IMR-90 (cell line): Measurements from ENCODE around the gene GPC6. TPM values are rescaled to one million over a fixed set of nuclear protein-coding genes. Genes with fewer than 3 reads are reported as not detected.

Experiments used
- ATAC-seq: fragments of 200-7000 bp; cut with Tn5 transposase; 2 replicates; pipeline ENCODE4 v1.9.1; 2020; ENCODE audit warnings: low read depth, mild to moderate bottlenecking, moderate library complexity
- BruUV-seq: library from RNA; stranded (reverse); fragments of 400-500 nt; replicated peaks from 2 replicates; lab custom pipeline; 2021; lab: Mats Ljungman, UMichigan
- CTCF ChIA-PET: fragments of 300-600 bp; formaldehyde crosslinking; extraction: SDS; loops from one replicate; lab custom pipeline; 2021; ENCODE audit warnings: antibody characterized with exemption; lab: Yijun Ruan, JAX
- POLR2A ChIA-PET: fragments of 300-600 bp; sonication (Branson Sonifier 250); formaldehyde crosslinking; loops from one replicate; lab custom pipeline; 2022; ENCODE audit warnings: antibody characterized with exemption; ENCODE audit not compliant: unreplicated experiment; lab: Charles Lee
- DNase-seq: peaks from one replicate; pipeline ENCODE4 v3.0.0; 2013
- H2AFZ ChIP-seq: replicated peaks from 2 replicates; pipeline ENCODE3; 2013; ENCODE audit warnings: low read length, mild to moderate bottlenecking; ENCODE audit not compliant: poor library complexity
- H2AK5ac ChIP-seq: 2 replicates; pipeline ENCODE4 v1.6.1; 2013; ENCODE audit warnings: low read depth, low read length, inconsistent platforms
- H2AK9ac ChIP-seq: replicated peaks from 2 replicates; pipeline ENCODE3; 2013; ENCODE audit warnings: mild to moderate bottlenecking, low read depth, low read length, moderate library complexity; ENCODE audit not compliant: poor library complexity
- H2BK120ac ChIP-seq: 2 replicates; pipeline ENCODE4 v1.6.1; 2013; ENCODE audit warnings: low read depth, low read length, inconsistent platforms
- H2BK15ac ChIP-seq: 3 replicates; pipeline ENCODE4 v1.6.1; 2013; ENCODE audit warnings: low read depth, low read length, inconsistent platforms
- H2BK20ac ChIP-seq: 2 replicates; pipeline ENCODE4 v1.6.1; 2013; ENCODE audit warnings: low read depth, mild to moderate bottlenecking, inconsistent platforms, low read length, moderate library complexity
- H2BK5ac ChIP-seq: 2 replicates; pipeline ENCODE4 v1.6.1; 2013; ENCODE audit warnings: mild to moderate bottlenecking, low read depth, low read length, inconsistent platforms; ENCODE audit not compliant: poor library complexity, severe bottlenecking
- H3K14ac ChIP-seq: replicated peaks from 2 replicates; pipeline ENCODE4 v1.6.1; 2013; ENCODE audit warnings: low read depth, low read length, inconsistent platforms
- H3K18ac ChIP-seq: 2 replicates; pipeline ENCODE4 v1.6.1; 2013; ENCODE audit warnings: low read depth, low read length, control low read depth
- H3K23ac ChIP-seq: 2 replicates; pipeline ENCODE4 v1.6.1; 2013; ENCODE audit warnings: low read depth, low read length, inconsistent platforms
- H3K27ac ChIP-seq: 2 replicates; pipeline ENCODE4 v1.5.1; 2013; ENCODE audit warnings: mild to moderate bottlenecking, control low read depth, low read length; ENCODE audit not compliant: insufficient read depth
- H3K27me3 ChIP-seq: 2 replicates; pipeline ENCODE4 v1.6.1; 2013; ENCODE audit warnings: low read length; ENCODE audit not compliant: control insufficient read depth, insufficient read depth
- H3K36me3 ChIP-seq: 2 replicates; pipeline ENCODE4 v1.6.1; 2013; ENCODE audit warnings: low read length, mixed read lengths; ENCODE audit not compliant: control insufficient read depth, insufficient read depth
- H3K4ac ChIP-seq: 2 replicates; pipeline ENCODE4 v1.6.1; 2013; ENCODE audit warnings: low read depth, low read length, inconsistent platforms
- H3K4me1 ChIP-seq: 2 replicates; pipeline ENCODE4 v1.6.1; 2013; ENCODE audit warnings: low read length, mixed read lengths; ENCODE audit not compliant: control insufficient read depth, insufficient read depth
- H3K4me2 ChIP-seq: 2 replicates; pipeline ENCODE4 v1.6.1; 2013; ENCODE audit warnings: low read depth, mild to moderate bottlenecking, control low read depth, low read length, moderate library complexity
- H3K4me3 ChIP-seq: 2 replicates; pipeline ENCODE4 v1.5.1; 2013; ENCODE audit warnings: low read depth, mild to moderate bottlenecking, control low read depth, low read length, moderate library complexity; ENCODE audit not compliant: insufficient read depth
- H3K56ac ChIP-seq: 2 replicates; pipeline ENCODE4 v1.6.1; 2013; ENCODE audit warnings: low read length, inconsistent platforms; ENCODE audit not compliant: insufficient read depth; ENCODE audit errors: extremely low read depth
- H3K79me1 ChIP-seq, 2 experiments: 2 replicates each; pipeline ENCODE4 v1.6.1; 2013; ENCODE audit warnings: low read length in 2 of 2, inconsistent platforms in 1 of 2, low read depth in 1 of 2
- H3K9ac ChIP-seq: 2 replicates; pipeline ENCODE4 v1.6.1; 2013; ENCODE audit warnings: low read depth, low read length, control low read depth
- H3K9me1 ChIP-seq: 2 replicates; pipeline ENCODE4 v1.6.1; 2013; ENCODE audit warnings: low read length, inconsistent platforms; ENCODE audit not compliant: insufficient read depth
- H3K9me3 ChIP-seq: 2 replicates; pipeline ENCODE4 v1.6.1; 2013; ENCODE audit warnings: low read length; ENCODE audit not compliant: control insufficient read depth, insufficient read depth
- H4K20me1 ChIP-seq: 2 replicates; pipeline ENCODE4 v1.6.1; 2013; ENCODE audit warnings: low read length, inconsistent platforms; ENCODE audit not compliant: insufficient read depth
- H4K5ac ChIP-seq: 2 replicates; pipeline ENCODE4 v1.6.1; 2013; ENCODE audit warnings: mild to moderate bottlenecking, low read depth, low read length, control low read depth
- H4K8ac ChIP-seq, 2 experiments: 2 replicates each; pipeline ENCODE4 v1.6.1; 2013; ENCODE audit warnings: low read depth in 2 of 2, low read length in 2 of 2, control low read depth in 1 of 2, inconsistent platforms in 1 of 2
- H4K91ac ChIP-seq: 2 replicates; pipeline ENCODE4 v1.6.1; 2013; ENCODE audit warnings: low read depth, low read length, inconsistent platforms; ENCODE audit not compliant: insufficient read depth
- MXI1 ChIP-seq: IDR thresholded peaks from 2 replicates; pipeline ENCODE4 v1.6.1; 2012; ENCODE audit warnings: low read depth, mild to moderate bottlenecking, low read length, moderate library complexity, borderline replicate concordance
- WGBS, 2 experiments: methylation state at CpG; one replicate each; pipeline versions ENCODE4 v1.1.5 to v1.1.7; 2013; ENCODE audit warnings: missing lambda C conversion rate in 2 of 2; ENCODE audit not compliant: insufficient read length in 1 of 2; ENCODE audit errors: extremely low coverage in 2 of 2; 5-methylcytosine and 5-hydroxymethylcytosine counted together
- dilution Hi-C: fragments of 300-500 bp; cut with HindIII; formaldehyde crosslinking; loops from one replicate; pipeline ENCODE4 v1.14.3; 2018; ENCODE audit warnings: low sequenced_read_pairs; ENCODE audit not compliant: unreplicated experiment
- in situ Hi-C: fragments of 300-500 bp; cut with MboI; formaldehyde crosslinking; loops from 3 replicates; pipeline ENCODE4 v1.14.3; 2019; ENCODE audit warnings: low sequenced_read_pairs, inconsistent platforms, mixed read lengths
- intact Hi-C: fragments of 100-400 bp; cut with micrococcal nuclease; formaldehyde crosslinking; loops from 2 replicates; pipeline ENCODE4 v1.10.0; 2022
- polyA plus RNA-seq, 3 experiments: library from polyadenylated mRNA; depleted of rRNA; stranded (reverse); fragments of >200 nt; gene quantifications; 2 replicates each; pipeline ENCODE4 v1.2.3, GENCODE V29; 2012; ENCODE audit warnings: low replicate concordance in 1 of 3
- total RNA-seq: library from RNA; depleted of rRNA; stranded (reverse); fragments of >200 nt; gene quantifications from 2 replicates; pipeline ENCODE4 v1.2.3, GENCODE V29; 2012
- TF ChIP-seq, protein P1 (sequence below): conservative IDR thresholded peaks from 2 replicates; pipeline ENCODE4 v1.5.1; 2012; ENCODE audit warnings: mild to moderate bottlenecking, low read depth, low read length, improper control_type of control experiment

The GPC6 gene
- total and polyA plus RNA-seq, 2 of the 4 experiments (the other 2 are of a cell fraction) = 14.9 to 39.4 TPM

DNA sequence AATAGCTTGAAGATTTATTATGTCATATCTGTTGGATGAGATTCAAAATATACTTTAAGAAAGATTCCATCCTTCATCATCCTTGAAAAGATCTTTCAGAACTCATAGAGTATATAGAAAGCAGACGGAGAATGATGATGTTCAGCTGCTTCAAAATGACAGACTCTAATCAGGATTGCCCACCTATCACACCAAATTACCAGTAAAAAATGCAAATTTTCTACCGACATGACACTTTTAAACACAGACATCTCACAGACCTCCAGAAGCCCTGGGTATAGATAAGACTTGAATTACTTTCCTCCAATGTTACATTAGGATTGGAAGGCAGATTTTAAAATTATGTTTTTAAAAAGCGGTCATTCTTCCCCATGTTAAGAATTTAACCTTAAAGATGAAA, 235.5 kb downstream of the GPC6 start:
- no peak overlapping the region for H2AK9ac ChIP-seq
- H4K20me1 ChIP-seq = no peaks in the 10 kb centered on the region
- H2BK20ac ChIP-seq = no peak overlapping the region
- no peak overlapping the region for H3K4me2 ChIP-seq
- H3K4ac ChIP-seq = no peak overlapping the region
- H2BK15ac ChIP-seq = no peak overlapping the region
- DNase-seq (no peak), ATAC-seq (no peak)
- no peak overlapping the region for H2BK5ac ChIP-seq
- no peak overlapping the region for H3K18ac ChIP-seq
- H3K36me3 ChIP-seq = no peaks in the 10 kb centered on the region
- POLR2A ChIA-PET = interaction anchor here (0.6 kb wide), 1 partner anchor 1301 kb away, joined by 6 read pairs; no protein-coding TSS in a partner anchor
- CTCF ChIA-PET = interaction anchor here (0.6 to 1.3 kb wide), 3 partner anchors 9 to 305 kb away, joined by 3 read pairs; no protein-coding TSS in a partner anchor
- intact Hi-C loops (no loop called here), dilution Hi-C loops (no loop called here), in situ Hi-C loops (no loop called here)
- no CpG with 5 or more reads among the region's 3 CpGs for WGBS, 2 experiments
- H2AFZ ChIP-seq = no peak overlapping the region
- H4K8ac ChIP-seq = no peak overlapping the region
- no peaks in the 10 kb centered on the region for H3K9me1 ChIP-seq
- peaks cover 0 to under 1% of the 10 kb centered on the region in 2 experiments; a peak in 1 of 4 replicates for H3K79me1 ChIP-seq
- H3K27me3 ChIP-seq = no peaks in the 10 kb centered on the region
- no peak overlapping the region for H3K27ac ChIP-seq
- BruUV-seq = no TSS peak
- no peak overlapping the region for H3K9ac ChIP-seq
- H3K23ac ChIP-seq = no peak overlapping the region
- H3K56ac ChIP-seq = no peak overlapping the region
- TF ChIP-seq, protein P1, sequence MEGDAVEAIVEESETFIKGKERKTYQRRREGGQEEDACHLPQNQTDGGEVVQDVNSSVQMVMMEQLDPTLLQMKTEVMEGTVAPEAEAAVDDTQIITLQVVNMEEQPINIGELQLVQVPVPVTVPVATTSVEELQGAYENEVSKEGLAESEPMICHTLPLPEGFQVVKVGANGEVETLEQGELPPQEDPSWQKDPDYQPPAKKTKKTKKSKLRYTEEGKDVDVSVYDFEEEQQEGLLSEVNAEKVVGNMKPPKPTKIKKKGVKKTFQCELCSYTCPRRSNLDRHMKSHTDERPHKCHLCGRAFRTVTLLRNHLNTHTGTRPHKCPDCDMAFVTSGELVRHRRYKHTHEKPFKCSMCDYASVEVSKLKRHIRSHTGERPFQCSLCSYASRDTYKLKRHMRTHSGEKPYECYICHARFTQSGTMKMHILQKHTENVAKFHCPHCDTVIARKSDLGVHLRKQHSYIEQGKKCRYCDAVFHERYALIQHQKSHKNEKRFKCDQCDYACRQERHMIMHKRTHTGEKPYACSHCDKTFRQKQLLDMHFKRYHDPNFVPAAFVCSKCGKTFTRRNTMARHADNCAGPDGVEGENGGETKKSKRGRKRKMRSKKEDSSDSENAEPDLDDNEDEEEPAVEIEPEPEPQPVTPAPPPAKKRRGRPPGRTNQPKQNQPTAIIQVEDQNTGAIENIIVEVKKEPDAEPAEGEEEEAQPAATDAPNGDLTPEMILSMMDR = no peak
- TF ChIP-seq MXI1 = no peak
- H4K5ac ChIP-seq = no peak overlapping the region
- no peaks in the 10 kb centered on the region for H3K9me3 ChIP-seq
- H3K4me3 ChIP-seq = no peak overlapping the region
- no peak overlapping the region for H2BK120ac ChIP-seq
- no peak overlapping the region for H3K14ac ChIP-seq
- H2AK5ac ChIP-seq = no peak overlapping the region
- no peaks in the 10 kb centered on the region for H3K4me1 ChIP-seq
- H4K91ac ChIP-seq = no peak overlapping the region
